Panc1 (cell line): ENCODE data around the gene CETN3. TPM values are rescaled to one million over a fixed set of nuclear protein-coding genes. Genes with fewer than 3 reads are reported as not detected.

Experiments
- ATAC-seq: fragments of 200-7000 bp; cut with Tn5 transposase; 2 replicates; pipeline ENCODE4 v1.9.1; 2020; ENCODE audit warnings: mild to moderate bottlenecking, moderate library complexity
- Bru-seq: library from RNA; stranded (reverse); fragments of 400-500 nt; gene quantifications from one replicate; lab custom pipeline; 2021; lab: Mats Ljungman, UMichigan
- BruChase-seq, 2 experiments: library from RNA; stranded (reverse); fragments of 400-500 nt; gene quantifications; one replicate each; lab custom pipeline; 2021; lab: Mats Ljungman, UMichigan
- BruUV-seq: library from RNA; stranded (reverse); fragments of 400-500 nt; replicated peaks from 2 replicates; lab custom pipeline; 2021; lab: Mats Ljungman, UMichigan
- CTCF ChIA-PET: fragments of 300-600 bp; sonication (Branson Sonifier 250); formaldehyde crosslinking; loops from one replicate; lab custom pipeline; 2022; ENCODE audit warnings: antibody characterized with exemption; lab: Charles Lee
- POLR2A ChIA-PET: fragments of 300-600 bp; sonication (Branson Sonifier 250); formaldehyde crosslinking; loops from one replicate; lab custom pipeline; 2022; ENCODE audit warnings: antibody characterized with exemption; lab: Charles Lee
- DNase-seq: peaks from one replicate; pipeline ENCODE4 v3.0.0-alpha.2; 2010; ENCODE audit warnings: low read depth, low spot score
- H3K27ac ChIP-seq: 2 replicates; pipeline ENCODE4 v1.5.1; 2011; ENCODE audit warnings: mild to moderate bottlenecking, low read length, inconsistent platforms
- H3K27me3 ChIP-seq: fragments of 200-500 bp; sonication (Bioruptor generic); 2 replicates; pipeline ENCODE4 v1.6.0; 2014; ENCODE audit warnings: low read length, inconsistent platforms; ENCODE audit not compliant: control insufficient read depth, insufficient read depth
- H3K36me3 ChIP-seq: fragments of 200-500 bp; sonication (Bioruptor generic); 2 replicates; pipeline ENCODE4 v1.5.1; 2014; ENCODE audit warnings: inconsistent platforms, mild to moderate bottlenecking, low read length, moderate library complexity; ENCODE audit not compliant: control insufficient read depth, insufficient read depth
- H3K4me1 ChIP-seq: 2 replicates; pipeline ENCODE4 v1.5.1; 2011; ENCODE audit warnings: inconsistent platforms, mild to moderate bottlenecking, low read length, moderate library complexity; ENCODE audit not compliant: control insufficient read depth, insufficient read depth
- H3K4me3 ChIP-seq, 2 experiments: 2 replicates each; pipeline ENCODE4 v1.5.1; 2011 to 2012; ENCODE audit warnings: low read depth in 2 of 2, low read length in 2 of 2, mild to moderate bottlenecking in 2 of 2, inconsistent platforms in 1 of 2, moderate library complexity in 1 of 2
- H3K9me3 ChIP-seq: fragments of 200-500 bp; sonication (Bioruptor generic); 2 replicates; pipeline ENCODE4 v1.5.1; 2014; ENCODE audit warnings: low read depth, mild to moderate bottlenecking, inconsistent platforms, low read length, moderate library complexity; ENCODE audit not compliant: control insufficient read depth, insufficient read depth
- CTCF ChIP-seq: fragments of 450-650 bp; IDR thresholded peaks from 2 replicates; pipeline ENCODE4 v1.5.1; 2017; ENCODE audit warnings: mild to moderate bottlenecking
- POLR2AphosphoS5 ChIP-seq: IDR thresholded peaks from 2 replicates; pipeline ENCODE4 v1.6.1; 2012; ENCODE audit warnings: mild to moderate bottlenecking, low read depth, low read length, moderate library complexity
- SIN3A ChIP-seq: IDR thresholded peaks from 2 replicates; pipeline ENCODE4 v1.6.1; 2012; ENCODE audit warnings: low read depth, mild to moderate bottlenecking, low read length, moderate library complexity, borderline replicate concordance; ENCODE audit not compliant: insufficient read depth
- TCF7L2 ChIP-seq: IDR thresholded peaks from 2 replicates; pipeline ENCODE4 v1.6.1; 2011; ENCODE audit warnings: mild to moderate bottlenecking, low read depth, low read length, inconsistent platforms
- in situ Hi-C: cut with HindIII; loops from 2 replicates; pipeline ENCODE4 v1.10.0; 2016; ENCODE audit warnings: low sequenced_read_pairs, low pct_unique_long_range_greater_than_20kb
- intact Hi-C: fragments of 100-400 bp; cut with micrococcal nuclease; formaldehyde crosslinking; loops from one replicate; pipeline ENCODE4 v1.10.0; 2022; ENCODE audit not compliant: unreplicated experiment
- long read RNA-seq: library from polyadenylated mRNA; unstranded; transcript quantifications from one replicate; pipeline ENCODE4 v2.0.0, GENCODE V29; 2021; ENCODE audit not compliant: unreplicated experiment
- polyA plus RNA-seq: library from polyadenylated mRNA; unstranded; fragments of >200 nt; gene quantifications from one replicate; pipeline ENCODE4 v1.2.1, GENCODE V29; 2012; ENCODE audit warnings: missing spikeins; ENCODE audit not compliant: insufficient read length
- total RNA-seq: library from RNA; stranded (reverse); gene quantifications from one replicate; pipeline ENCODE4 v1.2.1, GENCODE V29; 2021; ENCODE audit not compliant: unreplicated experiment
- TF ChIP-seq, protein P1 (sequence below), 2 experiments: IDR thresholded peaks; 2 replicates each; pipeline ENCODE4 v1.6.1; 2011 to 2012; ENCODE audit warnings: low read depth in 2 of 2, control low read depth in 1 of 2, low read length in 1 of 2, mild to moderate bottlenecking in 1 of 2, moderate library complexity in 1 of 2; ENCODE audit not compliant: insufficient read depth in 1 of 2

CETN3 gene
- total RNA-seq (30.6 TPM), Bru-seq, nascent RNA (percentile 73 among the genes with signal in this experiment), BruChase-seq, experiment 1, labeled RNA remaining after a 2-hour chase (percentile 66 among the genes with signal in this experiment), BruChase-seq, experiment 2, labeled RNA remaining after a 6-hour chase (percentile 70 among the genes with signal in this experiment)
- 13.4 TPM for polyA plus RNA-seq
- long read RNA-seq, transcript CETN3-201 (5 exons, 2,432 nt): major isoform, 19 of 33 reads
- long read RNA-seq, partial matches to known transcripts: 8 of 33 reads
- long read RNA-seq, other reads (novel, unspliced or antisense): 3 of 33 reads

DNA sequence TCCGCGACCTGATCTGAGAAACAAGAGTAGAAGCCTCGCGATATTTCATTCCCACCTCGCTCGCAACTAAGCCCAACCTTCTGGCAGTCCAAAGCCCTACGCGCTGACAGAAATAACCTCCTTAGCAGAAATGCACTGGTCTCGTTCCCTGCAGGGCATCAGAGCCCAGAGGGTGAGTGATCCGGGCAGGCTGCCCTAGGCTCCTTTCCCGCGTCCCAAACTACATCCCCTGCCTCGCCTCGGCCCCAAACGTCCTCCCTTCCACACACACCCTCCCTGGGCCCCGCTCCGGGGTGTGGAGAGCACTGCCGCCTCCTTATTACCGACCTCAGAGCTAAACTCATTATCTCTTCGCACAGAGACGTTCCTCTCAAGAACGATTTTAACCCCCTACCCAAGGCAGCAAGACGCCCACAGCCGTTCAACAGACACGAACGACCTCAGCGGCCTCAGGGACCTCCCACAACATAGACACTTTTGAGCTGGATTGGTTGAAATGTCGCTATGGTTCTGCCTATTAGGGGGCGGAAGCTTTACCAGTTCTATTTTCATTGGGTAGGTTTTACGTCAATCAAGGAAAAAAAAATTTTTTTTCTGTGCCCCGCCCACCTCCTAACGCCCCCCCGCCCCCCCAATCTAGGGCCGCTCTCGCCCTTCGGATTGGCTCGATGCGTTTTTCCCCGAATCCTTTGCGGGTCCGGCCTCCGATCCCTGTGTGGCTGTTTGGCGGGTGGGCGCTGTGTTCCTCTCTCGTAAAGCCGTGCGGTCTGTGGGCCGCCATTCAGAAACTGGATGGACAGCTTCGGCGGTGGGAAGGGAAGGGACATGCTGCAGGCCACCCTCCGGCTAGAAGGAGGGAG is at the start of gene CETN3:
Gene CETN3 (minus strand): TSS at position 439 of the 860 bp plus-strand sequence. CDS start 95 bp downstream, at position 344.
- Histone ChIP-seq H3K4me3 (peak within 1 kb of the TSS; percentile 91 to 99), H3K4me1 (peaks cover 30% of the 10 kb centered on the region), H3K27me3 (no peaks in the 10 kb centered on the region), H3K27ac (peak within 1 kb of the TSS; percentile 98), H3K9me3 (no peaks in the 10 kb centered on the region), H3K36me3 (peaks cover 17% of the 10 kb centered on the region)
- intact Hi-C loops (no loop called here), in situ Hi-C loops (no loop called here)
- DNase-seq (peak; percentile 86), ATAC-seq (peak; percentile 98)
- ChIA-PET CTCF (interaction anchor here (0.6 kb wide), 1 partner anchor 454 kb away, joined by 5 read pairs; no protein-coding TSS in a partner anchor), POLR2A (interaction anchor here (0.5 to 0.7 kb wide), 5 partner anchors 15 to 334 kb away, joined by 3 to 17 read pairs (median 3); no protein-coding TSS in a partner anchor)
- TF ChIP-seq TCF7L2 (no peak), CTCF (no peak), POLR2AphosphoS5 (peak; percentile 91), SIN3A (0 out of 2 replicates have a peak, but pooled peaks have one; percentile 68)
- TF ChIP-seq, protein P1, sequence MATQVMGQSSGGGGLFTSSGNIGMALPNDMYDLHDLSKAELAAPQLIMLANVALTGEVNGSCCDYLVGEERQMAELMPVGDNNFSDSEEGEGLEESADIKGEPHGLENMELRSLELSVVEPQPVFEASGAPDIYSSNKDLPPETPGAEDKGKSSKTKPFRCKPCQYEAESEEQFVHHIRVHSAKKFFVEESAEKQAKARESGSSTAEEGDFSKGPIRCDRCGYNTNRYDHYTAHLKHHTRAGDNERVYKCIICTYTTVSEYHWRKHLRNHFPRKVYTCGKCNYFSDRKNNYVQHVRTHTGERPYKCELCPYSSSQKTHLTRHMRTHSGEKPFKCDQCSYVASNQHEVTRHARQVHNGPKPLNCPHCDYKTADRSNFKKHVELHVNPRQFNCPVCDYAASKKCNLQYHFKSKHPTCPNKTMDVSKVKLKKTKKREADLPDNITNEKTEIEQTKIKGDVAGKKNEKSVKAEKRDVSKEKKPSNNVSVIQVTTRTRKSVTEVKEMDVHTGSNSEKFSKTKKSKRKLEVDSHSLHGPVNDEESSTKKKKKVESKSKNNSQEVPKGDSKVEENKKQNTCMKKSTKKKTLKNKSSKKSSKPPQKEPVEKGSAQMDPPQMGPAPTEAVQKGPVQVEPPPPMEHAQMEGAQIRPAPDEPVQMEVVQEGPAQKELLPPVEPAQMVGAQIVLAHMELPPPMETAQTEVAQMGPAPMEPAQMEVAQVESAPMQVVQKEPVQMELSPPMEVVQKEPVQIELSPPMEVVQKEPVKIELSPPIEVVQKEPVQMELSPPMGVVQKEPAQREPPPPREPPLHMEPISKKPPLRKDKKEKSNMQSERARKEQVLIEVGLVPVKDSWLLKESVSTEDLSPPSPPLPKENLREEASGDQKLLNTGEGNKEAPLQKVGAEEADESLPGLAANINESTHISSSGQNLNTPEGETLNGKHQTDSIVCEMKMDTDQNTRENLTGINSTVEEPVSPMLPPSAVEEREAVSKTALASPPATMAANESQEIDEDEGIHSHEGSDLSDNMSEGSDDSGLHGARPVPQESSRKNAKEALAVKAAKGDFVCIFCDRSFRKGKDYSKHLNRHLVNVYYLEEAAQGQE (IDR thresholded peaks at IDR 0.05; ENCODE audit: insufficient read depth in 1 of 2, low read depth in 2 of 2, low read length in 1 of 2): no peak; a peak in 1 of 4 replicates
- no TSS peak for BruUV-seq

GRCh38 chr5:90446961-90447360 is 37.4 kb upstream of the CETN3 start:
- no peak for DNase-seq

More at GRCh38 chr5:90446961-90447360, 37.4 kb upstream of the CETN3 start:
- no peaks in the 10 kb centered on the region for H3K4me1 ChIP-seq
- no peaks in the 10 kb centered on the region for H3K9me3 ChIP-seq
- ATAC-seq: no peak
- TF ChIP-seq, protein P1 (IDR thresholded peaks at IDR 0.05; ENCODE audit: insufficient read depth in 1 of 2, low read depth in 2 of 2, low read length in 1 of 2): no peak
- TF ChIP-seq POLR2AphosphoS5 (no peak), CTCF (no peak), TCF7L2 (no peak), SIN3A (no peak)
- in situ Hi-C loops: no loop called here
- H3K4me3 ChIP-seq: no peak overlapping the region
- no peak overlapping the region for H3K27ac ChIP-seq
- no TSS peak for BruUV-seq
- ChIA-PET CTCF (no interaction called here), POLR2A (no interaction called here)
- H3K36me3 ChIP-seq: no peaks in the 10 kb centered on the region
- intact Hi-C loops: no loop called here
- no peaks in the 10 kb centered on the region for H3K27me3 ChIP-seq
